H9 (cell line): ENCODE results near the gene SCG2. TPM values are rescaled to one million over a fixed set of nuclear protein-coding genes. Genes with fewer than 3 reads are reported as not detected.

Experiments used
- DNase-seq: peaks from one replicate; pipeline ENCODE4 v3.0.0-alpha.2; 2017
- H2AFZ ChIP-seq: one replicate; pipeline ENCODE4 v1.6.1; 2013; ENCODE audit warnings: mild to moderate bottlenecking, low read length, control low read depth, moderate library complexity
- H2AK5ac ChIP-seq: 2 replicates; pipeline ENCODE4 v1.6.1; 2013; ENCODE audit warnings: low read length, control low read depth, mixed read lengths; ENCODE audit not compliant: insufficient read length
- H2BK120ac ChIP-seq: one replicate; pipeline ENCODE4 v1.6.1; 2013; ENCODE audit warnings: low read depth, mild to moderate bottlenecking, low read length, control low read depth, inconsistent platforms; ENCODE audit not compliant: poor library complexity, severe bottlenecking
- H2BK12ac ChIP-seq: 2 replicates; pipeline ENCODE4 v1.6.1; 2013; ENCODE audit warnings: low read length, control low read depth, mixed read lengths, low read depth; ENCODE audit not compliant: insufficient read length
- H2BK15ac ChIP-seq: 2 replicates; pipeline ENCODE4 v1.6.1; 2013; ENCODE audit warnings: low read depth, low read length, control low read depth
- H2BK20ac ChIP-seq: one replicate; pipeline ENCODE4 v1.6.1; 2013; ENCODE audit warnings: low read depth, mild to moderate bottlenecking, low read length, control low read depth, inconsistent platforms; ENCODE audit not compliant: poor library complexity, severe bottlenecking
- H2BK5ac ChIP-seq: 2 replicates; pipeline ENCODE4 v1.6.1; 2013; ENCODE audit warnings: low read length, control low read depth, mixed read lengths; ENCODE audit not compliant: insufficient read length
- H3K14ac ChIP-seq: 2 replicates; pipeline ENCODE4 v1.6.1; 2013; ENCODE audit warnings: low read length, control low read depth; ENCODE audit not compliant: insufficient read depth
- H3K18ac ChIP-seq: 2 replicates; pipeline ENCODE4 v1.6.1; 2013; ENCODE audit warnings: low read depth, mild to moderate bottlenecking, mixed read lengths, low read length, control low read depth; ENCODE audit not compliant: insufficient read length
- H3K23ac ChIP-seq: 2 replicates; pipeline ENCODE4 v1.6.1; 2013; ENCODE audit warnings: low read length, control low read depth, mixed read lengths, low read depth; ENCODE audit not compliant: insufficient read length
- H3K23me2 ChIP-seq: 2 replicates; pipeline ENCODE4 v1.6.1; 2013; ENCODE audit warnings: low read depth, mild to moderate bottlenecking, mixed read lengths, low read length, control low read depth; ENCODE audit not compliant: insufficient read length, poor library complexity, severe bottlenecking
- H3K27ac ChIP-seq: 2 replicates; pipeline ENCODE4 v1.5.1; 2013; ENCODE audit warnings: low read length, control low read depth, mixed read lengths, low read depth; ENCODE audit not compliant: insufficient read length
- H3K27me3 ChIP-seq: 2 replicates; pipeline ENCODE4 v1.6.1; 2013; ENCODE audit warnings: low read length, control low read depth, inconsistent platforms; ENCODE audit not compliant: insufficient read depth
- H3K4ac ChIP-seq: 2 replicates; pipeline ENCODE4 v1.6.1; 2013; ENCODE audit warnings: low read depth, mild to moderate bottlenecking, control low read depth, inconsistent platforms, low read length, moderate library complexity
- H3K4me1 ChIP-seq: 2 replicates; pipeline ENCODE4 v1.6.1; 2013; ENCODE audit warnings: low read length, control low read depth, inconsistent platforms; ENCODE audit not compliant: insufficient read depth
- H3K4me2 ChIP-seq: 2 replicates; pipeline ENCODE4 v1.6.1; 2013; ENCODE audit warnings: low read length, control low read depth, mixed read lengths; ENCODE audit not compliant: insufficient read length, insufficient read depth
- H3K56ac ChIP-seq: 2 replicates; pipeline ENCODE4 v1.6.1; 2013; ENCODE audit warnings: low read depth, mild to moderate bottlenecking, mixed read lengths, low read length, control low read depth; ENCODE audit not compliant: insufficient read length
- H3K79me1 ChIP-seq: 2 replicates; pipeline ENCODE4 v1.6.1; 2013; ENCODE audit warnings: low read depth, mild to moderate bottlenecking, moderate library complexity, low read length, control low read depth, inconsistent platforms; ENCODE audit not compliant: insufficient read depth, poor library complexity, severe bottlenecking
- H3K79me2 ChIP-seq: 2 replicates; pipeline ENCODE4 v1.6.1; 2013; ENCODE audit warnings: low read length, control low read depth, inconsistent platforms; ENCODE audit not compliant: insufficient read depth
- H3K9ac ChIP-seq: 2 replicates; pipeline ENCODE4 v1.6.1; 2013; ENCODE audit warnings: low read length, control low read depth, mixed read lengths; ENCODE audit not compliant: insufficient read length; ENCODE audit errors: extremely low read depth
- H3K9me3 ChIP-seq: one replicate; pipeline ENCODE4 v1.6.1; 2013; ENCODE audit warnings: low read depth, low read length, inconsistent platforms; ENCODE audit not compliant: control insufficient read depth
- H3T11ph ChIP-seq: one replicate; pipeline ENCODE4 v1.6.1; 2013; ENCODE audit warnings: mild to moderate bottlenecking, low read length, control low read depth, inconsistent platforms
- H4K20me1 ChIP-seq: one replicate; pipeline ENCODE4 v1.6.1; 2013; ENCODE audit not compliant: control insufficient read depth, insufficient read length, insufficient read depth
- H4K5ac ChIP-seq: 2 replicates; pipeline ENCODE4 v1.6.1; 2013; ENCODE audit warnings: low read depth, mild to moderate bottlenecking, mixed read lengths, low read length, control low read depth; ENCODE audit not compliant: insufficient read length
- H4K8ac ChIP-seq: replicated peaks from 2 replicates; pipeline ENCODE4 v1.6.1; 2013; ENCODE audit warnings: low read length, control low read depth, mixed read lengths, low read depth; ENCODE audit not compliant: insufficient read length
- H4K91ac ChIP-seq: 2 replicates; pipeline ENCODE4 v1.6.1; 2013; ENCODE audit warnings: low read depth, mild to moderate bottlenecking, moderate library complexity, mixed read lengths, low read length, control low read depth; ENCODE audit not compliant: insufficient read length
- H3K27ac Mint-ChIP-seq, 3 experiments: 2 replicates in 2 of 3; 3 replicates in 1 of 3; pipeline ENCODE4 v1.8.0; 2020 to 2021; ENCODE audit warnings: mixed read lengths in 3 of 3, mild to moderate bottlenecking in 1 of 3, moderate library complexity in 1 of 3
- H3K27me3 Mint-ChIP-seq: 2 replicates; pipeline ENCODE4 v1.8.0; 2021; ENCODE audit warnings: low read depth, mild to moderate bottlenecking, moderate library complexity, mixed read lengths
- H3K36me3 Mint-ChIP-seq, 3 experiments: 2 replicates in 2 of 3; 3 replicates in 1 of 3; pipeline ENCODE4 v1.8.0; 2020 to 2021; ENCODE audit warnings: low read depth in 3 of 3, mixed read lengths in 3 of 3; ENCODE audit not compliant: insufficient read depth in 1 of 3
- H3K4me1 Mint-ChIP-seq, 2 experiments: 2 replicates each; pipeline ENCODE4 v1.8.0; 2020; ENCODE audit warnings: mixed read lengths in 2 of 2
- H3K4me3 Mint-ChIP-seq, 2 experiments: 2 replicates in 1 of 2; 3 replicates in 1 of 2; pipeline ENCODE4 v1.8.0; 2020 to 2021; ENCODE audit warnings: mild to moderate bottlenecking in 2 of 2, mixed read lengths in 2 of 2, moderate library complexity in 1 of 2
- H3K9me3 Mint-ChIP-seq, 2 experiments: 2 replicates in 1 of 2; 3 replicates in 1 of 2; pipeline ENCODE4 v1.8.0; 2020; ENCODE audit warnings: mild to moderate bottlenecking in 2 of 2, mixed read lengths in 2 of 2, moderate library complexity in 1 of 2
- CTCF ChIP-seq: fragments of 200-600 bp; sonication (generic); conservative IDR thresholded peaks from 3 replicates; pipeline ENCODE4 v1.8.0; 2021; ENCODE audit warnings: antibody characterized with exemption, mild to moderate bottlenecking
- WGBS: extraction: QIAGEN DNeasy Blood & Tissue Kit; methylation state at CpG from one replicate; pipeline ENCODE4 v1.1.7; 2013; ENCODE audit warnings: missing lambda C conversion rate, low lambda C conversion rate, mixed read lengths; ENCODE audit not compliant: insufficient read length; ENCODE audit errors: extremely low coverage; 5-methylcytosine and 5-hydroxymethylcytosine counted together
- total RNA-seq: library from RNA; stranded (reverse); gene quantifications from 2 replicates; pipeline ENCODE4 v1.2.1, GENCODE V29; 2021

Gene SCG2
- total RNA-seq, 1 experiment from 2014 or later, result 4.4 TPM

DNA sequence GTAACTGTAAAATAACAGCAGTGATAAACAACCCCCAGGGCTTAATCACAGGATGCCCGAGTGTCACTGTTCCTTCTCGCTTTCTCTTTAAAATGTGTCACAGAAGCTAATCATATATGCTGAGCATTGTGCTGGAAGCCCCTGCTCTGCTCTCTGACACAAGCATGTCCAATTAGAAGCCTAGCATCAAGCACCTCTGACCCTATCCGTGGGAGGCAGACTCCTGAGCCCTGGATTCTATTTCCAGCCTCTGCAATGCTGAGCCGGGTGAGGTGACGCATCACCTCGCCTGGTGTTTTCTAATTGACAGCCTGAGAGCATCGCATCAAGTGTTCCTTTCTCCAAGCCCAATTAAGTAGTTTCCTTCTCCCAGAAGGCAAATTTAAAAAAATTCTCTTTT is 19.7 kb upstream of the SCG2 start:
- Mint-ChIP-seq H3K27me3 (peaks cover 97% of the 10 kb centered on the region), H3K36me3 (no peaks in the 10 kb centered on the region; a peak in 1 of 7 replicates), H3K9me3 (peaks cover 0 to 2% of the 10 kb centered on the region in 2 experiments; a peak in 2 of 5 replicates), H3K27ac (no peak overlapping the region), H3K4me1 (peaks cover 22 to 30% of the 10 kb centered on the region in 2 experiments), H3K4me3 (no peak overlapping the region)
- Histone ChIP-seq H2AK5ac (no peak overlapping the region), H3K23ac (no peak overlapping the region), H2AFZ (no peak overlapping the region), H3K14ac (no peak overlapping the region), H3T11ph (no peak overlapping the region), H3K9ac (no peak overlapping the region), H3K56ac (no peak overlapping the region), H3K9me3 (no peaks in the 10 kb centered on the region), H2BK20ac (no peak overlapping the region), H3K18ac (no peak overlapping the region), H4K5ac (no peak overlapping the region), H3K4me1 (peaks cover 4% of the 10 kb centered on the region; the same call in 1 of the 2 replicates), H4K8ac (no peak overlapping the region), H2BK12ac (no peak overlapping the region), H3K23me2 (no peaks in the 10 kb centered on the region), H3K27me3 (peaks cover 40% of the 10 kb centered on the region), H3K27ac (no peak overlapping the region), H3K4ac (no peak overlapping the region), H2BK15ac (no peak overlapping the region), H4K20me1 (peaks cover 7% of the 10 kb centered on the region), H4K91ac (no peak overlapping the region), H2BK120ac (no peak overlapping the region), H3K79me1 (no peaks in the 10 kb centered on the region), H2BK5ac (no peak overlapping the region), H3K4me2 (no peak overlapping the region), H3K79me2 (no peaks in the 10 kb centered on the region)
- WGBS, result no CpG with 5 or more reads among the region's 7 CpGs
- no peak for TF ChIP-seq CTCF
- no peak for DNase-seq
